Measurements from ENCODE around the gene NPC1L1.
"Not testable (repeated sequence)": the region's sequence is repeated elsewhere in the genome, so short reads cannot be mapped to it uniquely, and the experiment has no call there.

Gene NPC1L1

GRCh38 chr7:44566680-44567079, 25.6 kb upstream of the NPC1L1 start:
- no peak overlapping the region for H3K27ac ChIP-seq
- no peak for DNase-seq (ENCODE audit: low read depth, low spot score)

- no peak overlapping the region for H3K27ac ChIP-seq
- DNase-seq (ENCODE audit: low read depth, low spot score), result no peak
Observed at GRCh38 chr7:44565795-44566559, 24.8 kb upstream of the NPC1L1 start.

- DNase-seq (ENCODE audit: low read depth, low spot score), result no peak
- H3K27ac ChIP-seq, result no peak overlapping the region
Observed at GRCh38 chr7:44565097-44565794, 24.1 kb upstream of the NPC1L1 start.

- H3K27ac ChIP-seq, result no peak overlapping the region
- no peak for DNase-seq (ENCODE audit: low read depth, low spot score)
Observed at GRCh38 chr7:44564606-44565005, 23.5 kb upstream of the NPC1L1 start.

GRCh38 chr7:44563171-44563679, 22.1 kb upstream of the NPC1L1 start:
- DNase-seq (ENCODE audit: low read depth, low spot score), result no peak
- H3K27ac ChIP-seq, result no peak overlapping the region

GRCh38 chr7:44562622-44562962, 21.5 kb upstream of the NPC1L1 start:
- DNase-seq (ENCODE audit: low read depth, low spot score); H3K27ac ChIP-seq: not testable (repeated sequence)

GRCh38 chr7:44561962-44562621, 21.0 kb upstream of the NPC1L1 start:
- no peak overlapping the region for H3K27ac ChIP-seq
- DNase-seq (ENCODE audit: low read depth, low spot score), result no peak

- no peak overlapping the region for H3K27ac ChIP-seq
- no peak for DNase-seq (ENCODE audit: low read depth, low spot score)
Observed at GRCh38 chr7:44561481-44561880, 20.4 kb upstream of the NPC1L1 start.

- H3K27ac ChIP-seq, result no peak overlapping the region
- DNase-seq (ENCODE audit: low read depth, low spot score), result no peak
Observed at GRCh38 chr7:44559485-44559884, 18.4 kb upstream of the NPC1L1 start.

GRCh38 chr7:44557485-44557884, 16.4 kb upstream of the NPC1L1 start:
- H3K27ac ChIP-seq, result no peak overlapping the region
- no peak for DNase-seq (ENCODE audit: low read depth, low spot score)

GRCh38 chr7:44555350-44555749, 14.2 kb upstream of the NPC1L1 start:
- H3K27ac ChIP-seq, result no peak overlapping the region
- no peak for DNase-seq (ENCODE audit: low read depth, low spot score)

- DNase-seq (ENCODE audit: low read depth, low spot score), result not testable (repeated sequence)
Observed at GRCh38 chr7:44552473-44553005, 11.4 kb upstream of the NPC1L1 start.

GRCh38 chr7:44549457-44549856, 8.3 kb upstream of the NPC1L1 start:
- DNase-seq (ENCODE audit: low read depth, low spot score), result no peak

More at GRCh38 chr7:44552473-44553005, 11.4 kb upstream of the NPC1L1 start:
- H3K27ac ChIP-seq, result not testable (repeated sequence)

GRCh38 chr7:44548893-44549292, 7.8 kb upstream of the NPC1L1 start:
- H3K27ac ChIP-seq, result no peak overlapping the region
- no peak for DNase-seq (ENCODE audit: low read depth, low spot score)

More at GRCh38 chr7:44549457-44549856, 8.3 kb upstream of the NPC1L1 start:
- no peak overlapping the region for H3K27ac ChIP-seq

- no peak for DNase-seq (ENCODE audit: low read depth, low spot score)
- H3K27ac ChIP-seq, result no peak overlapping the region
Observed at GRCh38 chr7:44547536-44548231, 6.6 kb upstream of the NPC1L1 start.

- H3K27ac ChIP-seq, result no peak overlapping the region
- no peak for DNase-seq (ENCODE audit: low read depth, low spot score)
Observed at GRCh38 chr7:44541876-44542610, 913 bp upstream of the NPC1L1 start.

GRCh38 chr7:44540592-44541027, 520 bp downstream of the NPC1L1 start:
- DNase-seq (ENCODE audit: low read depth, low spot score), result no peak
- H3K27ac ChIP-seq, result no peak overlapping the region

GRCh38 chr7:44539669-44540506, 1.2 kb downstream of the NPC1L1 start:
- DNase-seq (ENCODE audit: low read depth, low spot score), result no peak
- no peak overlapping the region for H3K27ac ChIP-seq
